ENCODE data around the gene TNKS1BP1.

DNA sequence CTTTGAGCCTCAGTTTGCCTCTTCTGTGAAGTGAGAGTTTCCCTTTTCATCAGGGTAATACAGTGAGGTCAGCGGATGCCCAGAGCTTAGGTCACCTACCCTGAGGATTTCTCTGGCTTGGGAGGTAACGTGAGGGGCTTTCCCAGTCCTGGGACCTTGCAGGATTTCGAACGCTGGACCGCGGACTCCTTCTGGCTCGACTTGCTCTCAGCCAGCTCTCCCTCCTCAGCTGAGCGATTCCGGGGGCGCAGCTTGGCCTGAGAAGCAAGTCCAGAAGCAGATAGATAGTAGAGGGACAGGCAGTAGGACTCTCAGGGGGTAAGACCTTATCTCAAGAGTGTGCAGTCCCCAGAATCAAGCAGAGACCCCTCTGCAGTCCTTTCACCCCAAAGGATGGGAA, 24.0 kb downstream of the TNKS1BP1 start:
- TF ChIP-seq, protein P1, sequence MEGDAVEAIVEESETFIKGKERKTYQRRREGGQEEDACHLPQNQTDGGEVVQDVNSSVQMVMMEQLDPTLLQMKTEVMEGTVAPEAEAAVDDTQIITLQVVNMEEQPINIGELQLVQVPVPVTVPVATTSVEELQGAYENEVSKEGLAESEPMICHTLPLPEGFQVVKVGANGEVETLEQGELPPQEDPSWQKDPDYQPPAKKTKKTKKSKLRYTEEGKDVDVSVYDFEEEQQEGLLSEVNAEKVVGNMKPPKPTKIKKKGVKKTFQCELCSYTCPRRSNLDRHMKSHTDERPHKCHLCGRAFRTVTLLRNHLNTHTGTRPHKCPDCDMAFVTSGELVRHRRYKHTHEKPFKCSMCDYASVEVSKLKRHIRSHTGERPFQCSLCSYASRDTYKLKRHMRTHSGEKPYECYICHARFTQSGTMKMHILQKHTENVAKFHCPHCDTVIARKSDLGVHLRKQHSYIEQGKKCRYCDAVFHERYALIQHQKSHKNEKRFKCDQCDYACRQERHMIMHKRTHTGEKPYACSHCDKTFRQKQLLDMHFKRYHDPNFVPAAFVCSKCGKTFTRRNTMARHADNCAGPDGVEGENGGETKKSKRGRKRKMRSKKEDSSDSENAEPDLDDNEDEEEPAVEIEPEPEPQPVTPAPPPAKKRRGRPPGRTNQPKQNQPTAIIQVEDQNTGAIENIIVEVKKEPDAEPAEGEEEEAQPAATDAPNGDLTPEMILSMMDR (IDR thresholded peaks at IDR 0.05) = no peak
- TF ChIP-seq JUN (CRISPR knock-in tag; IDR thresholded peaks at IDR 0.05) = no peak
- TF ChIP-seq, protein P2, sequence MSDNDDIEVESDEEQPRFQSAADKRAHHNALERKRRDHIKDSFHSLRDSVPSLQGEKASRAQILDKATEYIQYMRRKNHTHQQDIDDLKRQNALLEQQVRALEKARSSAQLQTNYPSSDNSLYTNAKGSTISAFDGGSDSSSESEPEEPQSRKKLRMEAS (CRISPR knock-in tag; IDR thresholded peaks at IDR 0.05) = no peak
- TF ChIP-seq ELF4 (CRISPR knock-in tag; IDR thresholded peaks at IDR 0.05; ENCODE audit: low read depth) = no peak
- TF ChIP-seq TP53 (CRISPR knock-in tag; IDR thresholded peaks at IDR 0.05) = no peak
- TF ChIP-seq TCF7 (CRISPR knock-in tag; IDR thresholded peaks at IDR 0.05; ENCODE audit: low read depth) = no peak
- TF ChIP-seq, protein P3, sequence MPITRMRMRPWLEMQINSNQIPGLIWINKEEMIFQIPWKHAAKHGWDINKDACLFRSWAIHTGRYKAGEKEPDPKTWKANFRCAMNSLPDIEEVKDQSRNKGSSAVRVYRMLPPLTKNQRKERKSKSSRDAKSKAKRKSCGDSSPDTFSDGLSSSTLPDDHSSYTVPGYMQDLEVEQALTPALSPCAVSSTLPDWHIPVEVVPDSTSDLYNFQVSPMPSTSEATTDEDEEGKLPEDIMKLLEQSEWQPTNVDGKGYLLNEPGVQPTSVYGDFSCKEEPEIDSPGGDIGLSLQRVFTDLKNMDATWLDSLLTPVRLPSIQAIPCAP (CRISPR knock-in tag; IDR thresholded peaks at IDR 0.05) = no peak
- TF ChIP-seq, protein P4, sequence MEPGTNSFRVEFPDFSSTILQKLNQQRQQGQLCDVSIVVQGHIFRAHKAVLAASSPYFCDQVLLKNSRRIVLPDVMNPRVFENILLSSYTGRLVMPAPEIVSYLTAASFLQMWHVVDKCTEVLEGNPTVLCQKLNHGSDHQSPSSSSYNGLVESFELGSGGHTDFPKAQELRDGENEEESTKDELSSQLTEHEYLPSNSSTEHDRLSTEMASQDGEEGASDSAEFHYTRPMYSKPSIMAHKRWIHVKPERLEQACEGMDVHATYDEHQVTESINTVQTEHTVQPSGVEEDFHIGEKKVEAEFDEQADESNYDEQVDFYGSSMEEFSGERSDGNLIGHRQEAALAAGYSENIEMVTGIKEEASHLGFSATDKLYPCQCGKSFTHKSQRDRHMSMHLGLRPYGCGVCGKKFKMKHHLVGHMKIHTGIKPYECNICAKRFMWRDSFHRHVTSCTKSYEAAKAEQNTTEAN (CRISPR knock-in tag; IDR thresholded peaks at IDR 0.05) = no peak

Data from WTC11 (cell line).